SK-N-SH treated with all-trans-retinoic acid at 6 μM for 48 hours (cell line): Measurements from ENCODE around the gene CLIC5.
A peak's percentile ranks its signal among the peaks of the same experiment; 100 is the strongest.

ENCODE experiments used
- ATAC-seq: fragments of 200-7000 bp; cut with Tn5 transposase; 3 replicates; pipeline ENCODE4 v1.9.1; 2020; ENCODE audit warnings: mild to moderate bottlenecking, moderate library complexity
- ARNTL ChIP-seq: fragments of 450-650 bp; formaldehyde crosslinking; IDR thresholded peaks from 2 replicates; pipeline ENCODE4 v1.5.0; 2020; ENCODE audit warnings: low read depth, mild to moderate bottlenecking, moderate library complexity, borderline replicate concordance
- BACH2 ChIP-seq: fragments of 250-450 bp; sonication (Bioruptor Pico); IDR thresholded peaks from 2 replicates; pipeline ENCODE4 v1.9.0; 2021; ENCODE audit warnings: mild to moderate bottlenecking, borderline replicate concordance
- CREB5 ChIP-seq: fragments of 250-450 bp; sonication (Bioruptor Pico); IDR thresholded peaks from 2 replicates; pipeline ENCODE4 v1.5.1; 2020; ENCODE audit warnings: low read depth, mild to moderate bottlenecking, moderate library complexity
- CSDC2 ChIP-seq: fragments of 250-450 bp; sonication (Bioruptor Pico); IDR thresholded peaks from 2 replicates; pipeline ENCODE4 v1.5.0; 2020; ENCODE audit warnings: mild to moderate bottlenecking, moderate library complexity
- CSRNP3 ChIP-seq: fragments of 250-450 bp; sonication (Bioruptor Pico); IDR thresholded peaks from 2 replicates; pipeline ENCODE4 v1.5.1; 2021; ENCODE audit warnings: mild to moderate bottlenecking, moderate library complexity
- GLIS3 ChIP-seq: fragments of 250-450 bp; sonication (Bioruptor Pico); IDR thresholded peaks from 2 replicates; pipeline ENCODE4 v1.5.0; 2020; ENCODE audit warnings: mild to moderate bottlenecking, moderate library complexity
- ISL1 ChIP-seq: fragments of 250-450 bp; sonication (Bioruptor Pico); IDR thresholded peaks from 2 replicates; pipeline ENCODE4 v2.1.2; 2022; ENCODE audit warnings: mild to moderate bottlenecking, moderate library complexity
- OSR1 ChIP-seq: fragments of 250-450 bp; sonication (Bioruptor Pico); IDR thresholded peaks from 2 replicates; pipeline ENCODE4 v1.8.0; 2022; ENCODE audit warnings: moderate library complexity, mild to moderate bottlenecking, inconsistent platforms
- RARB ChIP-seq: fragments of 250-450 bp; sonication (Bioruptor Pico); IDR thresholded peaks from 2 replicates; pipeline ENCODE4 v1.8.0; 2021; ENCODE audit warnings: mild to moderate bottlenecking, moderate library complexity
- SNAI2 ChIP-seq: fragments of 250-450 bp; sonication (Bioruptor Pico); IDR thresholded peaks from 2 replicates; pipeline ENCODE4 v1.5.0; 2020; ENCODE audit warnings: mild to moderate bottlenecking, moderate library complexity
- TCF4 ChIP-seq: fragments of 250-450 bp; sonication (Bioruptor Pico); IDR thresholded peaks from 2 replicates; pipeline ENCODE4 v1.8.0; 2021; ENCODE audit warnings: mild to moderate bottlenecking, moderate library complexity, borderline replicate concordance
- TOX ChIP-seq: fragments of 250-450 bp; sonication (Bioruptor Pico); IDR thresholded peaks from 2 replicates; pipeline ENCODE4 v1.8.0; 2021; ENCODE audit warnings: mild to moderate bottlenecking, moderate library complexity, borderline replicate concordance
- TSHZ2 ChIP-seq: fragments of 250-450 bp; sonication (Bioruptor Pico); IDR thresholded peaks from 2 replicates; pipeline ENCODE4 v1.5.0; 2020; ENCODE audit warnings: mild to moderate bottlenecking, moderate library complexity
- ZC3H10 ChIP-seq: fragments of 250-450 bp; sonication (Bioruptor Pico); IDR thresholded peaks from 2 replicates; pipeline ENCODE4 v1.5.1; 2021; ENCODE audit warnings: mild to moderate bottlenecking, moderate library complexity
- ZFP3 ChIP-seq: fragments of 250-450 bp; sonication (Bioruptor Pico); IDR thresholded peaks from 2 replicates; pipeline ENCODE4 v1.5.0; 2020; ENCODE audit warnings: mild to moderate bottlenecking, moderate library complexity
- ZFP30 ChIP-seq: fragments of 450-650 bp; formaldehyde crosslinking; IDR thresholded peaks from 2 replicates; pipeline ENCODE4 v1.5.0; 2022; ENCODE audit warnings: mild to moderate bottlenecking, moderate library complexity
- ZNF565 ChIP-seq: fragments of 450-650 bp; formaldehyde crosslinking; conservative IDR thresholded peaks from 2 replicates; pipeline ENCODE4 v1.5.0; 2020; ENCODE audit warnings: low read depth, mild to moderate bottlenecking, moderate library complexity
- ZNF70 ChIP-seq: fragments of 450-650 bp; formaldehyde crosslinking; IDR thresholded peaks from 2 replicates; pipeline ENCODE4 v1.5.0; 2020; ENCODE audit warnings: mild to moderate bottlenecking, moderate library complexity

Gene CLIC5

GRCh38 chr6:45881705-45882467 lies 133.8 kb downstream of the CLIC5 start:
- ATAC-seq, result no peak
- no peak for TF ChIP-seq CSDC2 (CRISPR knock-in tag)
- no peak for TF ChIP-seq CSRNP3 (CRISPR knock-in tag)
- TF ChIP-seq ZNF70, result no peak
- no peak for TF ChIP-seq BACH2 (CRISPR knock-in tag)
- no peak for TF ChIP-seq RARB (CRISPR knock-in tag)
- no peak for TF ChIP-seq SNAI2 (CRISPR knock-in tag)
- TF ChIP-seq ARNTL (CRISPR knock-in tag), result no peak
- TF ChIP-seq ISL1 (CRISPR knock-in tag), result no peak
- TF ChIP-seq TSHZ2 (CRISPR knock-in tag), result no peak
- TF ChIP-seq ZNF565 (CRISPR knock-in tag), result no peak
- TF ChIP-seq TOX (CRISPR knock-in tag), result no peak
- no peak for TF ChIP-seq ZC3H10 (CRISPR knock-in tag)
- no peak for TF ChIP-seq OSR1 (CRISPR knock-in tag)

- TF ChIP-seq ZNF565 (CRISPR knock-in tag), result no peak
- no peak for ATAC-seq
These were observed 135.0 kb downstream of the CLIC5 start for GRCh38 chr6:45880676-45881075.

- peak; percentile 58 for ATAC-seq
These were observed 135.5 kb downstream of the CLIC5 start for GRCh38 chr6:45880159-45880558.

More at GRCh38 chr6:45880159-45880558, 135.5 kb downstream of the CLIC5 start:
- TF ChIP-seq CSRNP3 (CRISPR knock-in tag) (no peak), GLIS3 (CRISPR knock-in tag) (no peak), ARNTL (CRISPR knock-in tag) (no peak), BACH2 (CRISPR knock-in tag) (no peak), RARB (CRISPR knock-in tag) (no peak), TOX (CRISPR knock-in tag) (no peak), ZFP3 (CRISPR knock-in tag) (no peak), ZC3H10 (CRISPR knock-in tag) (no peak), ZNF70 (no peak), SNAI2 (CRISPR knock-in tag) (no peak), CSDC2 (CRISPR knock-in tag) (no peak), CREB5 (CRISPR knock-in tag) (no peak), ZFP30 (CRISPR knock-in tag) (no peak), ISL1 (CRISPR knock-in tag) (no peak), TCF4 (CRISPR knock-in tag) (no peak)
